ENCODE results near the gene CCDC88B. TPM values are rescaled to one million over a fixed set of nuclear protein-coding genes. Genes with fewer than 3 reads are reported as not detected.

Gene CCDC88B
- total RNA-seq, 1 experiment from 2014 or later: 11.2 TPM

- Mint-ChIP-seq H3K27ac (no peak overlapping the region), H3K4me1 (peaks cover 0 to 7% of the 10 kb centered on the region in 2 experiments; a peak in 1 of 4 replicates), H3K27me3 (ENCODE audit: low read depth) (no peaks in the 10 kb centered on the region), H3K4me3 (no peak overlapping the region), H3K9me3 (no peaks in the 10 kb centered on the region; a peak in 1 of 5 replicates), H3K36me3 (ENCODE audit: insufficient read depth in 1 of 3, low read depth in 3 of 3) (peaks cover 26 to 67% (median 50%) of the 10 kb centered on the region in 3 experiments)
- Histone ChIP-seq H3K56ac (ENCODE audit: insufficient read length, low read depth, low read length) (no peak overlapping the region), H3K18ac (ENCODE audit: insufficient read length, low read depth, low read length) (no peak overlapping the region), H2AFZ (ENCODE audit: low read length) (no peak overlapping the region), H3T11ph (ENCODE audit: low read length) (no peak overlapping the region), H3K9me3 (ENCODE audit: control insufficient read depth, low read depth, low read length) (no peaks in the 10 kb centered on the region), H2BK15ac (ENCODE audit: low read depth, low read length) (no peak overlapping the region), H3K23me2 (ENCODE audit: insufficient read length, low read depth, low read length, poor library complexity, severe bottlenecking) (no peaks in the 10 kb centered on the region), H2BK120ac (ENCODE audit: low read depth, low read length, poor library complexity, severe bottlenecking) (no peak overlapping the region), H4K20me1 (ENCODE audit: control insufficient read depth, insufficient read depth, insufficient read length) (no peaks in the 10 kb centered on the region), H3K4me2 (ENCODE audit: insufficient read depth, insufficient read length, low read length) (no peak overlapping the region), H2AK5ac (ENCODE audit: insufficient read length, low read length) (no peak overlapping the region), H4K8ac (replicated peaks; ENCODE audit: insufficient read length, low read depth, low read length) (no peak overlapping the region), H3K4ac (ENCODE audit: low read depth, low read length) (no peak overlapping the region), H3K4me1 (ENCODE audit: insufficient read depth, low read length) (no peaks in the 10 kb centered on the region), H4K91ac (ENCODE audit: insufficient read length, low read depth, low read length) (no peak overlapping the region), H2BK12ac (ENCODE audit: insufficient read length, low read depth, low read length) (no peak overlapping the region), H3K9ac (ENCODE audit: extremely low read depth, insufficient read length, low read length) (no peak overlapping the region), H4K5ac (ENCODE audit: insufficient read length, low read depth, low read length) (no peak overlapping the region), H3K79me2 (ENCODE audit: insufficient read depth, low read length) (no peaks in the 10 kb centered on the region), H2BK20ac (ENCODE audit: low read depth, low read length, poor library complexity, severe bottlenecking) (no peak overlapping the region), H2BK5ac (ENCODE audit: insufficient read length, low read length) (no peak overlapping the region), H3K23ac (ENCODE audit: insufficient read length, low read depth, low read length) (no peak overlapping the region), H3K27ac (ENCODE audit: insufficient read length, low read depth, low read length) (no peak overlapping the region), H3K79me1 (ENCODE audit: insufficient read depth, low read depth, low read length, poor library complexity, severe bottlenecking) (no peaks in the 10 kb centered on the region), H3K27me3 (ENCODE audit: insufficient read depth, low read length) (no peaks in the 10 kb centered on the region), H3K14ac (ENCODE audit: insufficient read depth, low read length) (no peak overlapping the region)
- TF ChIP-seq, protein P1, sequence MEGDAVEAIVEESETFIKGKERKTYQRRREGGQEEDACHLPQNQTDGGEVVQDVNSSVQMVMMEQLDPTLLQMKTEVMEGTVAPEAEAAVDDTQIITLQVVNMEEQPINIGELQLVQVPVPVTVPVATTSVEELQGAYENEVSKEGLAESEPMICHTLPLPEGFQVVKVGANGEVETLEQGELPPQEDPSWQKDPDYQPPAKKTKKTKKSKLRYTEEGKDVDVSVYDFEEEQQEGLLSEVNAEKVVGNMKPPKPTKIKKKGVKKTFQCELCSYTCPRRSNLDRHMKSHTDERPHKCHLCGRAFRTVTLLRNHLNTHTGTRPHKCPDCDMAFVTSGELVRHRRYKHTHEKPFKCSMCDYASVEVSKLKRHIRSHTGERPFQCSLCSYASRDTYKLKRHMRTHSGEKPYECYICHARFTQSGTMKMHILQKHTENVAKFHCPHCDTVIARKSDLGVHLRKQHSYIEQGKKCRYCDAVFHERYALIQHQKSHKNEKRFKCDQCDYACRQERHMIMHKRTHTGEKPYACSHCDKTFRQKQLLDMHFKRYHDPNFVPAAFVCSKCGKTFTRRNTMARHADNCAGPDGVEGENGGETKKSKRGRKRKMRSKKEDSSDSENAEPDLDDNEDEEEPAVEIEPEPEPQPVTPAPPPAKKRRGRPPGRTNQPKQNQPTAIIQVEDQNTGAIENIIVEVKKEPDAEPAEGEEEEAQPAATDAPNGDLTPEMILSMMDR (conservative IDR thresholded peaks at IDR 0.05): no peak
- no peak for DNase-seq
- no CpG with 5 or more reads among the region's 1 CpG for WGBS (ENCODE audit: extremely low coverage, insufficient read length, low lambda C conversion rate)
Measured at GRCh38 chr11:64366751-64367150, 26.7 kb downstream of the CCDC88B start.

Measured in H9 (cell line).